Ecto neural progenitor cell (in vitro differentiated cells): ENCODE data around the gene BORCS5.

ENCODE experiments used
- DNase-seq: peaks from one replicate; pipeline ENCODE4 v3.0.0-alpha.2; 2018; ENCODE audit warnings: low spot score

Gene BORCS5

DNA sequence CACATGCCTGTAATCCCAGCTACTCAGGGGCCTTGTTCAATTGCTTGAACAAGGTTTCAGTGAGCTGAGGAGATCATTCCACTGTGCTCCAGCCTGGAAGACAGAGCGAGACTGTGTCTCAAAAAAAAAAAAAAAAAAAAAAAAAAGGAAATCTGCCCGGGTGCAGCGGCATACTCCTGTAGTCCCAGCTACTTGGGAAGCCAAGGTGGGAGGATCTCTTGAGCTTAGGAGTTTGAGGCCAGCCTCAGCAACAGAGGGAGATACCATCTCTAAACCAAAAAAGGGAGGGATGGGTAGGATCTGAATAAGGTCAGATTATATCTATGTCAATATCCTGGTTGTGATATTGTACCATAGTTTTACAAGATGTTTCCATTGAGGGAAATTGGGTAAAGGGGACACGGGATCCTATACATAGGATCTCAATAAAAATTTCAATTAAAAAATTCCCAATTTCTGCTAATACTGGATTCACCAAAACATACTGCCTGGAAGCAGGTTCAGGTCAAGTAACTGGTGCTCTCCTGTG, 76.4 kb downstream of the BORCS5 start:
- DNase-seq: no peak

DNA sequence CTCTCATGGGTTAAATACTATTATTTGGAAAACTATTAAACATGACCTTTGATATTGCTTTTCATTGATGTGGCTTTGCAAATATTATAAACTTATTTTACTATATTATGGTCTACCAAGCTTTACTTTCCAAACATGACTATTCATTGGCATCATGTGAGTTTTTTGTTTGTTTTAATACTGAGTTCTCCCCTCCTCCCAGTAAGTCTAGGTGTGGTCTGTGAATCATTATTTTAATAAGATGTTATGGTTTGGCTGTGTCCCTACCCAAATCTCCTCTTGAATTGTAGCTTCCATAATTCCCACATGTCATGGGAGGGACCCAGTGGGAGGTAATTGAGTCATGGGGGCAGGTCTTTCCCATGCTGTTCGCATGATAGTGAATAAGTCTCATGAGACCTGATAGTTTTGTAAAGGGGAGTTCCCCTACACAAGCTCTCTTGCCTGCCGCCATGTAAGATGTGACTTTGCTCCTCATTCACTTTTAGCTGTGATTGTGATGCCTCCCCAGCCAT, 80.0 kb downstream of the BORCS5 start:
- no peak for DNase-seq

DNA sequence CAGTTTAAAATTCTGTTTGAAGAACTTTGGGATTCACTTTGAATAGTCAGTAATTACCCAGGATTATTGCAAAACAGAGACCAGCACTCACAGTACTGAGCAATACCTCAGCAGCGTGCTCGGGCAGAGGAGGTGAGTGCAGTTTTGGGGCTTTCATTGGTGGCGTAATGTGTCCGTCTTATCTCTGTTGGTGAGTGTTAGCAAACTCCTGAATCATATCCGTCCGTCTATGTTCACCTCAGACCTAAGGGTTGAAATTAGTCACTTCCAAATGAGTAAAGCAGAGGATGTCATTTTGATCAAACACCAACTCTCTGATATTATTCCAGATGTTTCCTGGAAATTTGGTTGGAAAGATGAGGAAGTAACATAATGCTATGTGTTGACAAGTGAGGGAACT, 82.8 kb downstream of the BORCS5 start:
- no peak for DNase-seq

DNA sequence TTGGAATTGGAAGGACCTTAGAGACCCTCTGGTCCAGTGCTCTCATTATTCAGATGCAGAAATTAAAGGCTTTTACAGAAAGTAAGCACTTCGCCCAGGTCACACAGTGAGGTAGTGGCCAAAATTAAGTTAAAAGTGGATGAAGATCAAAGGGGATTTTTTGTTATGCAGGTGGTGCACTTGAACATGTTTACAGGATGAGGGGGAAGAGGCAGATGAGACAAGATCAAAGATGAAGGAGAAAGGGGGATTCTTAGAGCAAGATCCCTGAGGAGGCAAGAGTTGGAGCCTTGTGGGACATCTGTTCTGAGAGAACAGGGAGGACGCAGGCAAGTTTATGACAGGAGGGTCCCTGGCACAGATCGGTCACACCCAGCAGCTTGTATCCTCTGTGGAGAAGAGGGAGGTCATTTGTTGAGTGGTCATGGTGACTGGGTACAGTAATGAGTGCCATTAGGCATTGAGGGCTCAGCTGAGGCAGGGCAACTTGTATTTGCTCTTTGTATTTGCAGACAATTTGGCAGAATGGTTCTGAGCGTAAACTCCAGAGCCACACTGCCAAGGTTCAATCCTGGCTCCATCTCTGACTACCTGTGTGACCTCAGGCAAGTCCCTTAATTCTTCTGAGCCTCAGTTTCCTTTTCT, 84.0 kb downstream of the BORCS5 start:
- DNase-seq: no peak

DNA sequence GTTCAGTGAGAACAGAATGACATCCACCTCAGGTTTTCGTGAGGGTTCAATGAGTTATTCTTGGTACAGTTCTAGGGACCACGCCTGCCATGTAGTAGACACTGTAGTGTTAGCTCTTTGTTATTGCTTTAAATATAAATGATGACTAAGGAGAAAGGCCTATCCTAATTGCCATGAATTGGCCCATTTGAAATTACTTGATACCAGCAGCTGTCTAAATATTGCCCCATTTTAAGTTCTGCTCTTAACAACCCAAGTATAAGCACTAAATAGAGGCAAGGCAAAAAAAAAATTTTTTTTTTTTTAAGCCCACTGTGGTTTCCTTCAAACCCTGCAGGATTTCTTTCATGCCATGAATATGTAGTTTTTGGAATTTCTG, 84.5 kb downstream of the BORCS5 start:
- no peak for DNase-seq

DNA sequence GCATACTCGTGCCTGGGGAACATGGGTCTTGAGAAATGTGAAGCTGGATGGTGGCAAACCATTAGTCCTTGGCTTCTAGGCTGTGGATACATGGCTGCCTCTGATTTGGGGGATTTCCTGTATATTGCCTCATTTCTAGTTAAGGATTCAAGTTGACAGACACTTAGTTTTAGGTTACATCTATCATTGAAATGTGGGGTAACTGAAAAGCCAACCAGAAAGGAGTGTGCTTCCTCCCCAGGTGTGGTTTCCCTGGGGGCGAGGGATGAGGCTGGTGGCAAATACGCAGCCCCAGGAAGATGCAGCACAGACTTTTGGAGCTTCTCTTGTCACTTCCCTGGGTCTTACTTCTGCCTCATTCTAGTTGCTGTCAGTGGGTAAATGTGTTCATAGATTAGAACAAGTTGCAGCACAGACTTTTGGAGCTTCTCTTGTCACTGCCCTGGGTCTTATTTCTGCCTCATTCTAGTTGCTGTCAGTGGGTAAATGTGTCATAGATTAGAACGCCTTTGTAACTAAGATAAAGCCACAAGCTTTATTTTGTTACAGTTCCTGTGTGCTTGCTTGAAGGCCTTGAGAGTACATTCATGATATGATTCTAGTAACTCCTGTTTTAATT, 85.1 kb downstream of the BORCS5 start:
- DNase-seq: no peak

DNA sequence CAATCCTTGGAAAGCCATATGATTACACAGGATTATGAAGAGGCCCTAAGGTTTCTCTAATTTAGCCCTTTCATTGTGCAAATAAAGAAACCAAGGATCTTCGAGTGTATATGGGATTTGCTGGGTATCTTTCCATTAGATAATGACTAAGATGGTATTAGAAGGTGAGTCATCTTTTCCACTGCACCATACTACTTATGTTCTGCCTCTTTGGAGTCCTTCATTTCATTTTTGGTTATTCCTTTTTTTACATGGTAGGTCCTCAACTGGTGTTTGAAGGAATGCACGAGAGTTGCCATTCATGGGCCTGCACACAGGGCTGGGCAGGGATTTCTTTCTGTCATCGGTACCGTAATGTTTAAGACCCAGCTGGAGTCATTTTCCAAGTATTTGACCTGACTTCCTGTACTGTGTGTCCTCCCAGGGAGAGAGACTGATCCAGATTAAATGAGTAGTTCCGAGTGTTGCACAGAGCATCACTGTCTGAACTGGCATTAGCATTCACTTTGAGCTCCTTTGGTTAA, 85.7 kb downstream of the BORCS5 start:
- no peak for DNase-seq

DNA sequence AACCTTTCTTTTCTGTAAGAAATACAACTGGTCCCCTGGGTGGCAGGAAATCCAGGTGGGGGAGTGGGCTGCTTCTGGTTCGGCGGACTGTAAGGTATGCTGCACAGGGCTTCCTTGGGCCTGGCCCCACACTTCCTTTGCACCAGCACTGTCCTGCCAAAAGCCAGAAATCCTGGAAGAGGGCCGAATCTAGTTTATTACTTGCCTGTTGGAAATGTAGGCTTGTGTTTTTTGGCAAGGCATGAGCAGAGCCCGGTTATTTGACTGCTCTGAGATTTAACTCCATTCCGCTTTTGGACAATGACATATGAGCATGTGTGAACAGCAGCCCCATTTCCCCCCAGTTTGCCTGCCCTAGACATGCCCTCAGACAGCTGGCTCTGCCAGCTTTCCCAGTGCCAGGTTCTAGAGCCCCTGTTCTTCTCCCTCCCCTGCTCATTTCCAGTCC, 86.6 kb downstream of the BORCS5 start:
- no peak for DNase-seq

DNA sequence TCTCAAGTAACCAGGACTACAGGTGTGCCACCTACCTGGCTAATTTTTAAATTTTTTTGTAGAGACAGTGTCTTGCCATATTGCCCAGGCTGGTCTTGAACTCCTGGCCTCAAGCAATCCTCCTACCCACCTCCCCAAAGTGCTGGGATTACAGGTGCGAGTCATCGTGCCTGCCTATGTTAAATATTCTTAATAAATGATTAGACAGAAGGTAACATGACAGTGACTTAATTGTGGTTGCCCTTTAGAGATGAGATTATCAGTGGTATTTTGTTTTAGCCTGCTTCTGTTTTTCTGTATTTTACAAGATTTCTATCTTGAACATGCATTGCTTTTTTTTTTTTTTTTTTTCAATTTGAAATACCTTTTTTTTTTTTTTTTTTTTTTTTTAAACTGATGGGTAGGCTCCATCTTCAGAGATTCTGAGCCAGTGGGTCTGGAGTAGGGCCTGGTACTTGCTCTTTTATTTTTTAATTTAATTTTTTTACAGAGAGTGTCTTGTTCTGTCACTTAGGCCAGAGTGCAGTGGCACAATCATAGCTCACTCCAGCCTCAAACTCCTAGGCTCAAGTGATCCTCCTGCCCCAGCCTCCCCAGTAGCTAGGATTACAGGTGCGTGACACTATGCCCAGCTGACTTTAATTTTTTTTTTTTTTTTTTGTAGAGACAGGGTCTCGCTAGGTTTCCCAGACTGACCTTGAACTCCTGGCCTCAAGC, 88.4 kb downstream of the BORCS5 start:
- DNase-seq: no peak

DNA sequence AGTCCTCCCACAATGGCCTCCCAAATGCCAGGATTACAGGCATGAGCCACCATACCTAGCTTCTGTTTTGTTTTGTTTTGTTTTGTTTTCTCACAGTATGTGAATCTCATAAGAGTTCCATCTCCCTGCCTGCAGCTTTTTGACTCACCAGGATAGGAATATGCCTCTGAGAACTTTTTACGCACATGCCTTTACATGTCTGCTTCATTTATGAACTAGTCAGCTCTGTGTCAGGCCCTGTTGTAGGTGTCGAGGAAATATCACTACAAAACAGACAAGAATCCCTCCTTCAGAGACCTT, 89.0 kb downstream of the BORCS5 start:
- DNase-seq: no peak

DNA sequence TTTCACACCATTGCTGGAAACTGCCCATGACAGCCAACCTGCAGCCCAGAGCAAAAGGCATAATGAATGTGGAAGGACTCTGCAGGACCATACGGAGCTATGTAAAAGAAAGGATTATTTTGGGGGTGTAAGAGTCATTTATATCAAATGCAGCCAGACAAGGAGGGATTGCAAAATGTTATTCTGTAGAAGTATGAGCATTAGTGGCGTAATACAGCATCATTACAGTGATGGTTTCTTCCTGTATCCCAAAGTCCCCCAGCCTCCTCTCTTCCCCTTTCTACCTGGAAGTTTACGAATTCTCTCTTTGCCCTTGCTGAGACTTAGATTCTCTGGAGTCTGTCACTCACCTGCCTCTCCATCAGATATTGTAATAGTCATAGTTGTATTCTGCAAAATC, 89.9 kb downstream of the BORCS5 start:
- DNase-seq: no peak

DNA sequence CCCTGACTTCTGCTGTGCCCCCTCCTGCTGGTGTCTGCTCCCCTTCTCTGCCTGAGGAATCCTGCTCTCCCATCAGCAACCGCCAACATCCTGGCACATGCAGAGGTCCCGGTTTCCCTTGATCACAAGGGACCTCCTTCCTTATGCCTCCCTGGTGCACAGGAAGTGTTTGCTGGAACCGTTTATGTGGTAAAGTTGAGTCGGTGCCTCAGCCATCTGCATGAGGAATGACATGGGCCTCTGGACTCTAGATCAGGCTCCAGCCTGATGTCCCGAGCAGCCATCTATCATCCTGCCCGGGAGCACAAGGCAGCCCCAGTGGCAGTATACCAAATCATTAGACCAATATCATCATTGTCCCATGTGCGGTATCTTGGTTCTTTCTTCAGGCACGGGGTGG, 90.4 kb downstream of the BORCS5 start:
- no peak for DNase-seq

DNA sequence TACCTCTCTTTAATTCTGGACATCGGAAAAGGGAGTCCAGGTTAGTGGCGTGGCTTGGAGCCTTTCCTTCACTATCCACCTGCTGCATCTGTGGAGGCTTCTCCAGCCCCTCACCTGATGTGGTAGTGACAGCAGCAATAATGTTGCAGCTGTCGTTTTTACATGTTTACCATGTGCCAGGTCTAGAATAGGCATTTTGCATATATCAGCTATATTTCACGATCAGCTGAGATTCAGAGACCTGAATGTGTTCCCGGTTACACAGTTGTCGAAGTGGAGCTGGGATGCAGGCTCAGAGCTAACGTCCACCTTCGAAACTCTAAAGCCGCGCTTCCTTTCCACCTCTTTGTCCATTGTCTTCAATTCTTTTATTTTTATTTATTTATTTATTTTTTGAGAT, 91.0 kb downstream of the BORCS5 start:
- DNase-seq: no peak

DNA sequence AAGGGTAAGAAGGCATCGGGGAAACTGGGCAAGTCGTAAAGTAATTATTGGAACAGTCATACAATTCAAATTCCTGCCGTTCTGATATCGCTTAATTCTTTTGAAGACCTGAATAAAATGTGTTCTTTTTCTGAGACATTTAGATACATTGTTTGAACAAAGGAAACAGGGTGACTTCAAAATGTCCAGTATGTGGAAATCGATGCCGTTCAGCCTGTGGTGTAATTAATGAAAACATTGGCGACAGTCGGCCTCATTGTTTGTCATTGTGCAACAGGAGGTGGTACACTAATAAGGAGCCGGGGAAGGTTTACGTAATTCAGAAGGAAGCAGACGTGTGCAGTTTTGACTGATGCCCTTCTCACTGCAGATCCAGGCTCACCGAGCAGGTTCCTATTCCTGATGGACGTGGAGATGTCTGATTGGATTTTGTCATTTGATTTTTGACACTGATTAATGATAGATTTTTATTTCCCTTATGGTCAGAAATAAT, 92.7 kb downstream of the BORCS5 start:
- DNase-seq: no peak

DNA sequence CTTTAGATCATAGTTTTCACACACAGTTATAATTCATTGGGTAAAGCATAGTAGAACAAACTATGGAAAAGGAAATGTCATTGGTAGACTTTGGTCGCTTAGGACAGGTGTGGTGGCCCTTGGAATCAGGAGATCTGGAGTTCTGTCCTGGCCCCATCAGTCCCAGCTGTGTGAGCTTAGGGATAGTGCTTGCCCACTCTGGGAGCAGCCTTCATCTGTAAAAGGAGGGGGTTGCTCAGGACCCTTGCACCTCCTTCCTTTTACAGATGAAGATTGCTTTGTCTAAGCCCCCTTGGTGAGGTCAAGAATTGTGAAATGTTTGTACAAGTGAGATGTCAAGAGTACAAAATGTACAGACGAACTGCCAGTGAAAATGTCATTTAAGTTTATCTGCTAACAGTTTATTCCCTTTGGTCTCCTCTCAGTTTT, 93.2 kb downstream of the BORCS5 start:
- DNase-seq: no peak

DNA sequence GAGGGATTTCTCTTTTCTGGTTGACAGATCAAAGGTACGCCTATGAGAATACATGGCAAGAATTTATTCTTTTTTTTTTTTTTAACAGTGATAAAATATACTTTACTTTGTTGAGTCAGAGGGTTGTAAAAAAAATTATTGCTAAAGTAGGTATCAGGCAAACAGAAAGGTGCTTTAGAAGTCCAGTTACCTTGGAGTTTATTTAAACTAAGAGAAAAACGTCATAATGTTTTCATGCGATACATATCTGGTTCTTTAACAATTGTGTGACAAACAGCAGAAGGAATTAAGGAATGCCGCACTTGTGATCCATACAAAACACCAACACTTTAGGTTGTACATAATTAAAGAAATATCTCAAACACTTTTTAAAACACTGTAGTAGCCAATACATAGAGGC, 94.2 kb downstream of the BORCS5 start:
- DNase-seq: no peak

DNA sequence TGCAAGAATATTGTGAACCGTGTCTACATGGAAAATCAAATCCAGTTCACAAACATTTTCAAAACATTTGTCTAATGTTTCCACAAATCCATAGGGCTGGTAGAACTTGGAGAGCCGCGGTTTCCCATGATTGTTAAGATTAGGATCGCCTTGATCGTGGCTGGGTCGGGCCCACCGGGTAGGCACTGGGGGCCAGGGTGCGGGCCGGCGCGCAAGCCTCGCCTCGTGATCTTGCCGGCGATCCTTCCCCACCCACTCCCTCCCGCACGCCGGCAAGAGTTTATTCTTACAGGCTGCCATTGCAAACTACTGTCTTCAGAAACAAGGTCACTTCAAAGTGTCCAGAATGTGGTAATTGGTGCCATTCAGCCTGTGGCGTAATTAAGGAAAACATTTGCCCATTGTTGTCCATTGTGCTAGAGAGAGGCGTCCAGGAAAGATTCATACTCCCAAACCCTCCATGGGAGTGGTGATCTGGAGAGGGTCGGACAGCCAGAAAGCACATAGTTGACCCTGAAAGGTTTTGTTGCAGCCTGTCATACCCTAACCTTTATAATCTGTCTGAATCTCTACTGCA, 95.5 kb downstream of the BORCS5 start:
- DNase-seq: no peak

DNA sequence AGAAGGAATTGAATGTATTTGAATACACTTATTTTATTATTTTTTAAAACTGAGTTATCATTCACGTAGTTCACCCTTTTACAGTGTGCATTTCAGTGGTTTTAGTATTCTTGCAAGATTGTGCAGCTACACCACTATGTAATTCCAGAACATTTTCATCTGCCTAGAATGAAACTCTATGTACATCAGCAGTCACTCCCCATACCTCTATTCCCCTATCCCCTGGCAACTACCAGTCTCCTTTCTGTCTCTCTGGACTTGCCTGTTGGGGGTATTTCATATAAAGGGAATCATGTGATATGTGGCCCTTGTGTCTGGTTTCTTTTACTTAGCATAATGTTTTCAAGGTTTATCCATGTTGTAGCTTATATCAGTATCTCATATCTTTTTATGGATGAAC, 96.8 kb downstream of the BORCS5 start:
- DNase-seq: no peak

DNA sequence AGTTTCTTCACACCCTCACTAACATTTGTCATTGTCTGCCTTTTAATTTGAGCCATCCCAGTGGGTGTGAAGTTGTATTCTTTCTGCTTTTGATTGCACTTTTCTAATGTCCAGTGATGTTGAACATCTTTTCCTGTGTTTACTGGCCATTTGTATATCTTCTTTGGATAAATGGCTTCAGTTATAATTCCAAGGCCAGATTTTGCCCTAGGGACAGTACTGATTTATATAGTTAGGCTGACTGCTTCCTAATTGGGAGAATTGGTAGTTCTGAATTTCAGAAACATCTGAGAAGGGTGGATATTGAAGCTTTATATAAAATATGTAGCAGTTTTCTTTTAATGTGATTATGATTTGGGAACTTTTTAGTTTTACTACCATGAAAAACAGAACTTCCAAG, 97.4 kb downstream of the BORCS5 start:
- no peak for DNase-seq

DNA sequence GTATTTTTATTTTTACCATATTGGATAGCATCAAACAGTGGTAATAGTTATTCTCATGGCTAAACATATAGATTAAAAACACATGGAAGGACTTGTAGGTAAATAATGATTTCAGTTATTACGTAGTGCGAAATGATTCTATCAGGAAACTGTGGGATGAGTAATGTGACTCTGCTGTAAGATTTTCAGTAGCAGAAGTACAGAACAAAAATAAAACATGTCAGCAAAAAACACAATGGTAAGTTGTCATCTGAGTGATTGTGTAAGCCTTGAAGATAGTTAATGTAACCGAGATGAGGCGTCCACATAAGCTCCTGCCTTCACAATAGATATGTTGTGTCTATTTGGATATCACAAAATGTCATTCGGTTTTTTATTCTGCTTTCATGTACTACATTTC, 99.8 kb downstream of the BORCS5 start:
- DNase-seq: no peak

DNA sequence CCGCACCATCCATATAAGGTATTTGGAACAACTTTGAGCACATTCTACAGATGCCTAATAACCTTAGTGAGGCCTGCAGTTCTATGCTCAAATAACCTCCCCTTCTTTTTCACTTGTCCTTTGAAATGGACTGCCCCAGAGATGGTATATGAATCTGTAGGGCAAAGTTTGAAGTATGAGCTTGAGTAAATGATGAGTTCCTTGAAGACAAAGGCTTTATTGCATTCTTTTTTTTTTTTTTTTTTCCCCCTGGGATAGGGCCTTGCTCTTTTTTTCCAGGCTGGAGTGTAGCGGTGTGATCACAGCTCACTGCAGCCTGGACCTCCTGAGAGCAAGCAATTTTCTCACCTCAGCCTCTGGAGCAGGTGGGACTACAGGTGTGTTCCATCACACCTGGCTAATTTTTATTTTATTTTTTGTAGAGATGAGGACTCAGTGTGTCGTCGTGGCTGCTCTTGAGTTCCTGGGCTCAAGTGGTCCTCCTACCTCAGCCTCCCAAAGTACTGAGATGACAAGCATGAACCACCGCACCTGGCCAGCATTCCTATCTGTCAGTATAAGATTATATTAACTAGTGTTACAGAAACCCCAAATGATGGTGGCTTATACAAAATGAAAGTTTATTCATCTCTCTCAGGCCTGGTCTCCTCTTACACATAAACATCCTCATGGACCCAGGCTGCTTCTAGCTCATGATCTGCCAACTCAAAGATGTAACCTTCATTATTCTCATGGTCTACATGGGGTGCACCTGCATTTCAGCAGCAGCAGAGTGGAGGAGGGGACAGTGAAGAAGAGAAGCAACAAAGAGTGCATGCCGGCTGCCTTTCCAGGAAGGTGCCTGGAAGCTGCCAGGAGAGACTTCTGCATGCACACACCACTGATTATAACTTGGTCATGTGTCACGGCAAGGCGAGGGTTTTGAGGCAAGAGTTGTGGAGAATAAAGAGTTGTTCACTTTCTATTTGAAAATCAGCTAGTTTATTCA, 104.4 kb downstream of the BORCS5 start:
- DNase-seq: no peak
